Keratinocyte (primary cell): ENCODE measurements around the gene SLC16A2. TPM values are rescaled to one million over a fixed set of nuclear protein-coding genes. Genes with fewer than 3 reads are reported as not detected.

Experiments used
- DNase-seq: peaks from one replicate; pipeline ENCODE4 v3.0.0-alpha.2; 2011; ENCODE audit warnings: low read depth, missing footprints, low spot score
- FAIRE-seq: peaks from 2 replicates; lab custom pipeline; 2011; peaks lifted over from hg19 to GRCh38; lab: Jason Lieb, UNC
- H2AFZ ChIP-seq: 2 replicates; pipeline ENCODE4 v1.6.0; 2012; ENCODE audit warnings: low read length, control low read depth, inconsistent platforms; ENCODE audit not compliant: control insufficient read depth
- H3K27ac ChIP-seq: 2 replicates; pipeline ENCODE4 v1.5.1; 2011; ENCODE audit warnings: low read length; ENCODE audit not compliant: control insufficient read depth, insufficient read depth
- H3K27me3 ChIP-seq: 3 replicates; pipeline ENCODE4 v1.6.0; 2011; ENCODE audit warnings: low read length; ENCODE audit not compliant: control insufficient read depth, insufficient read depth; ENCODE audit errors: extremely low read depth
- H3K36me3 ChIP-seq, 2 experiments: 2 replicates in 1 of 2; 3 replicates in 1 of 2; pipeline ENCODE4 v1.5.1; 2011; ENCODE audit warnings: low read length in 2 of 2, mild to moderate bottlenecking in 1 of 2; ENCODE audit not compliant: control insufficient read depth in 2 of 2, insufficient read depth in 2 of 2; ENCODE audit errors: extremely low read depth in 1 of 2
- H3K4me1 ChIP-seq: 3 replicates; pipeline ENCODE4 v1.5.1; 2011; ENCODE audit warnings: low read length; ENCODE audit not compliant: control insufficient read depth, insufficient read depth; ENCODE audit errors: extremely low read depth
- H3K4me2 ChIP-seq: 3 replicates; pipeline ENCODE4 v1.6.0; 2011; ENCODE audit warnings: low read depth, low read length; ENCODE audit not compliant: control insufficient read depth, insufficient read depth; ENCODE audit errors: extremely low read depth
- H3K4me3 ChIP-seq, 3 experiments: fragments of 200-600 bp in 1 of 3; sonication (generic) in 1 of 3; 2 replicates in 2 of 3; 3 replicates in 1 of 3; pipeline ENCODE4 v1.5.1; 2011 to 2016; ENCODE audit warnings: low read length in 3 of 3, mild to moderate bottlenecking in 3 of 3, control low read depth in 2 of 3, inconsistent platforms in 1 of 3, low read depth in 1 of 3, mixed read lengths in 1 of 3, mixed run types in 1 of 3, moderate library complexity in 1 of 3; ENCODE audit not compliant: control insufficient read depth in 2 of 3, insufficient read depth in 2 of 3; ENCODE audit errors: extremely low read depth in 1 of 3
- H3K79me2 ChIP-seq: 2 replicates; pipeline ENCODE4 v1.6.0; 2012; ENCODE audit warnings: low read length; ENCODE audit not compliant: control insufficient read depth, insufficient read depth
- H3K9ac ChIP-seq: 3 replicates; pipeline ENCODE4 v1.6.0; 2011; ENCODE audit warnings: low read length; ENCODE audit not compliant: control insufficient read depth, insufficient read depth; ENCODE audit errors: extremely low read depth
- H3K9me1 ChIP-seq: 3 replicates; pipeline ENCODE4 v1.6.0; 2011; ENCODE audit warnings: low read length; ENCODE audit not compliant: control insufficient read depth, insufficient read depth; ENCODE audit errors: extremely low read depth
- H3K9me3 ChIP-seq: 2 replicates; pipeline ENCODE4 v1.5.1; 2012; ENCODE audit warnings: low read depth, low read length; ENCODE audit not compliant: control insufficient read depth
- H4K20me1 ChIP-seq: 3 replicates; pipeline ENCODE4 v1.6.0; 2011; ENCODE audit warnings: low read length; ENCODE audit not compliant: control insufficient read depth, insufficient read depth; ENCODE audit errors: extremely low read depth
- EZH2 ChIP-seq: IDR thresholded peaks from one replicate; pipeline ENCODE4 v1.6.1; 2012; ENCODE audit warnings: inconsistent platforms, mild to moderate bottlenecking, low read length, moderate library complexity
- dilution Hi-C: fragments of 300-500 bp; cut with MboI; formaldehyde crosslinking; loops from one replicate; pipeline ENCODE4 v1.7.0; 2020; ENCODE audit warnings: low sequenced_read_pairs; ENCODE audit not compliant: extremely low pct_ligation_motif_present
- polyA plus RNA-seq, 5 experiments: library from polyadenylated mRNA; depleted of rRNA in 3 of 5; stranded (reverse) in 3 of 5; stranded (forward) in 1 of 5; unstranded in 1 of 5; fragments of >200 nt; gene quantifications; 1 replicate in 1 of 5; 2 replicates in 3 of 5; 3 replicates in 1 of 5; pipeline versions ENCODE4 v1.2.1 to v1.2.3, GENCODE V29; 2011 to 2012; ENCODE audit warnings: missing spikeins in 2 of 5, low read depth in 1 of 5, low replicate concordance in 1 of 5
- TF ChIP-seq, protein P1 (sequence below), 3 experiments: IDR thresholded peaks in 1 of 3; conservative IDR thresholded peaks in 1 of 3; optimal IDR thresholded peaks in 1 of 3; 2 replicates in 2 of 3; 3 replicates in 1 of 3; pipeline versions ENCODE3 to v1.5.1; 2011; ENCODE audit warnings: low read length in 3 of 3, mild to moderate bottlenecking in 3 of 3, moderate library complexity in 2 of 3, control low read depth in 1 of 3, inconsistent platforms in 1 of 3; ENCODE audit not compliant: insufficient read depth in 2 of 3; ENCODE audit errors: extremely low read depth in 1 of 3

SLC16A2 gene
- polyA plus RNA-seq, 1 donor (not counting 4 experiments of a cell fraction or from before 2014, with no cell fraction given) = 38.4 TPM

DNA sequence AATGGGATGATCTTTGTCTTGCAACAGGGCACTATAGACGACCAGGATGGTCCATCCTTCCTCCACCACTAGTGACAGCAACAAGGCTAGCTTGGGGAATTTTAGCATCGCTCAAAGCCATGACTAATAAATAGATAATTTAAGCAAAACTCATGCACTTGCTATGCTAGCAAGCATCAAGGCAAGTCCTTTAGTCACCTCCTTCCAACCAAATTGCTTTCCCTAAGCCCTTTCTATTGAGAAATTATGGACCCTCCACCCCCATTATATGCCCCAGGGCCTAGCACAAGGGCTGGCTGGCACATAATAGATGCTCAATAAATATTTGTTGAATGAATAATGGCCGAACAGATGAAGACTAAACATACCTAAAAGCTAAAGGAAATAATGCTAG is 28.6 kb downstream of the SLC16A2 start:
- Histone ChIP-seq H2AFZ (no peak overlapping the region), H4K20me1 (no peaks in the 10 kb centered on the region), H3K9me1 (no peaks in the 10 kb centered on the region), H3K4me1 (peaks cover 56% of the 10 kb centered on the region), H3K4me2 (peak overlapping the region; percentile 20), H3K27me3 (peaks cover 3% of the 10 kb centered on the region), H3K36me3 (no peaks in the 10 kb centered on the region), H3K9ac (no peak overlapping the region), H3K4me3 (no peak overlapping the region), H3K9me3 (no peaks in the 10 kb centered on the region), H3K27ac (peak overlapping the region; percentile 79), H3K79me2 (no peaks in the 10 kb centered on the region)
- DNase-seq (peak; percentile 77), FAIRE-seq (no peak)
- dilution Hi-C loops = no loop called here
- TF ChIP-seq, protein P1, sequence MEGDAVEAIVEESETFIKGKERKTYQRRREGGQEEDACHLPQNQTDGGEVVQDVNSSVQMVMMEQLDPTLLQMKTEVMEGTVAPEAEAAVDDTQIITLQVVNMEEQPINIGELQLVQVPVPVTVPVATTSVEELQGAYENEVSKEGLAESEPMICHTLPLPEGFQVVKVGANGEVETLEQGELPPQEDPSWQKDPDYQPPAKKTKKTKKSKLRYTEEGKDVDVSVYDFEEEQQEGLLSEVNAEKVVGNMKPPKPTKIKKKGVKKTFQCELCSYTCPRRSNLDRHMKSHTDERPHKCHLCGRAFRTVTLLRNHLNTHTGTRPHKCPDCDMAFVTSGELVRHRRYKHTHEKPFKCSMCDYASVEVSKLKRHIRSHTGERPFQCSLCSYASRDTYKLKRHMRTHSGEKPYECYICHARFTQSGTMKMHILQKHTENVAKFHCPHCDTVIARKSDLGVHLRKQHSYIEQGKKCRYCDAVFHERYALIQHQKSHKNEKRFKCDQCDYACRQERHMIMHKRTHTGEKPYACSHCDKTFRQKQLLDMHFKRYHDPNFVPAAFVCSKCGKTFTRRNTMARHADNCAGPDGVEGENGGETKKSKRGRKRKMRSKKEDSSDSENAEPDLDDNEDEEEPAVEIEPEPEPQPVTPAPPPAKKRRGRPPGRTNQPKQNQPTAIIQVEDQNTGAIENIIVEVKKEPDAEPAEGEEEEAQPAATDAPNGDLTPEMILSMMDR (optimal IDR thresholded peaks at IDR 0.05 in 1 of 3, IDR thresholded peaks at IDR 0.05 in 1 of 3, conservative IDR thresholded peaks at IDR 0.05 in 1 of 3; ENCODE audit: extremely low read depth in 1 of 3, insufficient read depth in 2 of 3, low read length in 3 of 3) = no peak
- TF ChIP-seq EZH2 = no peak

DNA sequence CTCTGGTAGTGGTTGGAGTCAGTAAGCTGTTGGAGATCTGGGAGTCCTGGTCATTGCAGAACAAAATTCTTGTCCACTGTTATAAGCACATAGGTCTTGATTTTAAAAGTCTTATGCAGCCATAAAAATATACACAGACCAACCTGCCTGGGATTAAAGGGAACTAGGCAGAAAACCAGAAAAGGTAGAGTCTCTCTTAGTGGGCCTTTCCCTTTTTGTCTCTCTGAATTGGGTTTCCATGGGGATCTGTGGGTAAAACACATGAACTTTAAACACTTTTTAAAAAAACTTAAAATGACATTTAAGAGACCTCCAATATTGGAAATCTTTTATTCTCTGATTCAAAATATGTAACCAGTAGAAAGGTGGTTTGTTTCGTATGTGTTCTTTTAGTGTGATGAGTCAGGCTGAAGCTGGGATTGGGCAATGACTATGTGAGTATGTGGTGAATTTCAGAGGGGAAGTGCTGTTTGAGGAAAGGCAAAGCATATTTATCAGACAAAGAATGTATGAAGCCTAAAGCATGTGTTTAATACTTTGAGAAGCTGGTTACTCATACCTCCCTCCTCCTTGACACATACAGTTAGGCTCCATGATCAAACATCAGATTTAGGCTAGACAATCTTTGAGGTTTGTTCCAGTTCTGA is 29.6 kb downstream of the SLC16A2 start:
- H3K27ac ChIP-seq = peak overlapping the region; percentile 79
- dilution Hi-C loops = no loop called here
- peak; percentile 56 for DNase-seq

More for the DNA sequence above, 29.6 kb downstream of the SLC16A2 start:
- Histone ChIP-seq H3K36me3 (no peaks in the 10 kb centered on the region), H3K79me2 (no peaks in the 10 kb centered on the region), H4K20me1 (no peaks in the 10 kb centered on the region), H3K4me2 (peak overlapping the region; percentile 22), H3K9me1 (no peaks in the 10 kb centered on the region), H3K27me3 (peaks cover 2% of the 10 kb centered on the region), H2AFZ (no peak overlapping the region), H3K4me3 (no peak overlapping the region), H3K9ac (no peak overlapping the region), H3K9me3 (no peaks in the 10 kb centered on the region), H3K4me1 (peaks cover 53% of the 10 kb centered on the region)
- TF ChIP-seq, protein P1 (optimal IDR thresholded peaks at IDR 0.05 in 1 of 3, IDR thresholded peaks at IDR 0.05 in 1 of 3, conservative IDR thresholded peaks at IDR 0.05 in 1 of 3; ENCODE audit: extremely low read depth in 1 of 3, insufficient read depth in 2 of 3, low read length in 3 of 3) = no peak
- no peak for TF ChIP-seq EZH2
- peak; percentile 69 for FAIRE-seq
